Measurements from ENCODE around the gene RPS6KA5. TPM values are rescaled to one million over a fixed set of nuclear protein-coding genes. Genes with fewer than 3 reads are reported as not detected.

Gene RPS6KA5
- total RNA-seq, 2 experiments from 2014 or later: 28.0 to 29.8 TPM

DNA sequence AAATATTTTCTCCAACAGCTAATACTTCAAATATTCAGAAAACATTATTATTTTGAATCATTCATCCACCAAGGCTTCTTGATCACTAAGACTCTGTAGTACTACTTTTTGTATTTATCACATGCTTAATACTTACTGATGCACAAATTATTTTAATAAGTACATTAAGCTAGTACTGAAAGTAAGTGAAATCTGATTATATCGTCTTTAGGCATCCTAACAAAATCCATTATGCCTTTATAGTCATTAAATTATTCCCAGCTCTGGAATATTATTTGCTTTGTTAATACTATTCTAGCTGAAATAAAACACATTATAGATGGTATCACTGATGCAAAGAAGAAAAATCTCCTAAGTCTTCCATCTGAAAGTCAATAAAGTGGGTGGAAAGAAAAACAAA, 169.1 kb downstream of the RPS6KA5 start:
- CTCF ChIA-PET: interaction anchor here (0.8 kb wide), 1 partner anchor 282 kb away, joined by 3 read pairs; no protein-coding TSS in a partner anchor
- Mint-ChIP-seq H3K36me3 (ENCODE audit: low read depth) (peaks cover 50% of the 10 kb centered on the region), H3K27ac (no peak overlapping the region)

DNA sequence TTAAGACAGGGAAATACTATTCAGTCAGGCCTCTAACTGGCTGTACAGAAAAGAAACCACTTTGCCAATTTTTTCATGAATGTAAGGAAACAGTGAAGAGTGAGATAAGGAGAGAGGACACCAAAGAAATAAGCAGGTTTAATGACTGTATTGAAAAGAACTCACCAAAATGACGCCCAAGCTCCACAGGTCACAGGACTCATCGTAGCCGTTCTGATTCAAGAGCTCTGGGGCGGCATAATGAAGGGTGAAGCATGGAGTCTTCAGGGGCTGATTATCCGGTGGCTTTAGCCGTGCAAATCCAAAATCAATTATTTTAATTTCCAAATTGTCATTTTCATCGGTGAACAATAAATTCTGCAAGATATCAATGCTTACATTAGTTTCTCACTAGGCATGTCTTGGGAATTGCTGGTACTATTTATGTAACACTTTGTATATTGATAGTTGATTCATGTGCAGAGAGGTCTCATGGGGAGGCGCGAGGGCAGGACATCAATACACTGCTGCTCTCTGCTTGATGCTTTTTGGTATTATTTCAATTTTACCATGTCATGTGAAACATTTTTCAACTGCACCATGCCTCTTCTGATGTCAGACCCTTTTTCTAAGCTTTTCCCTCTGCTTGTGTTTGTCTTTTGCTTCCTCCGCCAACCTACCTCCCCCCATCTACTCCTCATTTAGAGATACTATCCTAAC, 170.0 kb downstream of the RPS6KA5 start:
- intact Hi-C loops (cut with DNase I, micrococcal nuclease): no loop called here
- ChIA-PET POLR2A (no interaction called here), CTCF (interaction anchor here (1.3 kb wide), 1 partner anchor 283 kb away, joined by 3 read pairs; no protein-coding TSS in a partner anchor)
- Mint-ChIP-seq H3K27ac (no peak overlapping the region), H3K9me3 (no peaks in the 10 kb centered on the region), H3K4me1 (ENCODE audit: low read depth) (no peaks in the 10 kb centered on the region), H3K36me3 (ENCODE audit: low read depth) (peaks cover 48% of the 10 kb centered on the region), H3K4me3 (no peak overlapping the region), H3K27me3 (no peaks in the 10 kb centered on the region)
- H3K4me3 ChIP-seq (ENCODE audit: low read length): no peak overlapping the region
- TF ChIP-seq CTCF (IDR thresholded peaks at IDR 0.05): no peak
- DNase-seq (no peak), ATAC-seq (ENCODE audit: poor library complexity) (no peak)
- H3K27me3 ChIP-seq (ENCODE audit: control insufficient read depth in 1 of 2, insufficient read depth in 2 of 2, low read length in 2 of 2): no peaks in the 10 kb centered on the region
- H3K27ac ChIP-seq (ENCODE audit: low read depth in 1 of 2, low read length in 2 of 2): no peak overlapping the region
- H3K4me1 ChIP-seq (ENCODE audit: insufficient read depth, low read length): no peaks in the 10 kb centered on the region
- no peaks in the 10 kb centered on the region for H3K9me3 ChIP-seq (ENCODE audit: control insufficient read depth in 1 of 2, insufficient read depth in 1 of 2, low read length in 2 of 2)
- H3K36me3 ChIP-seq (ENCODE audit: insufficient read depth, low read length): peaks cover 12% of the 10 kb centered on the region

More for the DNA sequence above, 169.1 kb downstream of the RPS6KA5 start:
- Histone ChIP-seq H3K9me3 (ENCODE audit: control insufficient read depth in 1 of 2, insufficient read depth in 1 of 2, low read length in 2 of 2) (no peaks in the 10 kb centered on the region), H3K4me3 (ENCODE audit: low read length) (no peak overlapping the region), H3K27ac (ENCODE audit: low read depth in 1 of 2, low read length in 2 of 2) (no peak overlapping the region), H3K27me3 (ENCODE audit: control insufficient read depth in 1 of 2, insufficient read depth in 2 of 2, low read length in 2 of 2) (no peaks in the 10 kb centered on the region), H3K36me3 (ENCODE audit: insufficient read depth, low read length) (peaks cover 17% of the 10 kb centered on the region), H3K4me1 (ENCODE audit: insufficient read depth, low read length) (no peaks in the 10 kb centered on the region)
- intact Hi-C loops (cut with DNase I, micrococcal nuclease): no loop called here
- no peak for ATAC-seq (ENCODE audit: poor library complexity)
- no peak for DNase-seq
- H3K4me1 Mint-ChIP-seq (ENCODE audit: low read depth): no peaks in the 10 kb centered on the region
- POLR2A ChIA-PET: no interaction called here
- TF ChIP-seq CTCF (IDR thresholded peaks at IDR 0.05): no peak
- H3K9me3 Mint-ChIP-seq: no peaks in the 10 kb centered on the region
- H3K4me3 Mint-ChIP-seq: no peak overlapping the region
- no peaks in the 10 kb centered on the region for H3K27me3 Mint-ChIP-seq

GRCh38 chr14:90886297-90886815, 174.1 kb downstream of the RPS6KA5 start:
- ATAC-seq (ENCODE audit: poor library complexity) (no peak), DNase-seq (no peak)
- Mint-ChIP-seq H3K9me3 (peaks cover 5% of the 10 kb centered on the region), H3K4me3 (no peak overlapping the region), H3K27me3 (no peaks in the 10 kb centered on the region), H3K36me3 (ENCODE audit: low read depth) (peaks cover 48% of the 10 kb centered on the region), H3K4me1 (ENCODE audit: low read depth) (no peaks in the 10 kb centered on the region), H3K27ac (no peak overlapping the region)
- Histone ChIP-seq H3K27ac (ENCODE audit: low read depth in 1 of 2, low read length in 2 of 2) (no peak overlapping the region), H3K9me3 (ENCODE audit: control insufficient read depth in 1 of 2, insufficient read depth in 1 of 2, low read length in 2 of 2) (no peaks in the 10 kb centered on the region), H3K27me3 (ENCODE audit: control insufficient read depth in 1 of 2, insufficient read depth in 2 of 2, low read length in 2 of 2) (no peaks in the 10 kb centered on the region), H3K4me1 (ENCODE audit: insufficient read depth, low read length) (no peaks in the 10 kb centered on the region), H3K4me3 (ENCODE audit: low read length) (no peak overlapping the region), H3K36me3 (ENCODE audit: insufficient read depth, low read length) (peaks cover 19% of the 10 kb centered on the region)
- intact Hi-C loops (cut with DNase I, micrococcal nuclease): no loop called here
- ChIA-PET CTCF (no interaction called here), POLR2A (no interaction called here)
- TF ChIP-seq CTCF (IDR thresholded peaks at IDR 0.05): no peak
